SU-DHL-6 (cell line): Measurements from ENCODE around the gene ZP1.

Experiments used
- CTCF ChIP-seq: fragments of 200-600 bp; sonication (generic); IDR thresholded peaks from one replicate; pipeline ENCODE4 v1.5.1; 2017; ENCODE audit warnings: antibody characterized with exemption, mild to moderate bottlenecking, low read length, moderate library complexity; ENCODE audit not compliant: insufficient read depth, poor library complexity, severe bottlenecking
- EZH2phosphoT487 ChIP-seq: fragments of 200-600 bp; sonication (generic), shearing (Covaris generic); conservative IDR thresholded peaks from 2 replicates; pipeline ENCODE4 v1.6.1; 2018; ENCODE audit warnings: mild to moderate bottlenecking, antibody characterized with exemption, low read length, moderate library complexity, mixed read lengths

DNA sequence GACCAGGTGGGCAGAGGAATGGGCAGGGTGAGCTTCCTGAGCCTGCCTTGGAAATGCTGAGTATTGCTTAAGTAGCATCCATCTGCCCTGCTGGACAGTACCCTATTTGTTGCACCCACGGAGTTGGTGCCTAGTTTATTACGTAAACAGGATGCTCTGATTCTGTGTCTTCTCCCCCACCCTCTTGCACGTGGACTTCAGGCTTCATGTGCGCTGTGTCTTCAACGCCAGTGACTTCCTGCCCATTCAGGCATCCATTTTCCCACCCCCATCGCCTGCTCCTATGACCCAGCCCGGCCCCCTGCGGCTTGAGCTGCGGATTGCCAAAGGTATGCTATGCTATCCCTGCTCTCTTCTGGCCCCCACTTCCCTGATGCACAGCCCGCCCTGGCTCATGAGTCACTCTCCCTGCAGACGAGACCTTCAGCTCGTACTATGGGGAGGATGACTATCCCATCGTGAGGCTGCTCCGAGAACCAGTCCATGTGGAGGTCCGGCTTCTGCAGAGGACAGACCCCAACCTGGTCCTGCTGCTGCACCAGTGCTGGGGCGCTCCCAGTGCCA lies 5.7 kb downstream of the ZP1 start:
- no peak for TF ChIP-seq CTCF
- TF ChIP-seq EZH2phosphoT487 = no peak
